ENCODE results near the gene MRPS31. TPM values are rescaled to one million over a fixed set of nuclear protein-coding genes. Genes with fewer than 3 reads are reported as not detected.

The MRPS31 gene
- total RNA-seq, 1 experiment from 2014 or later, result 37.0 TPM

- ChIA-PET POLR2A (no interaction called here), CTCF (no interaction called here)
- Mint-ChIP-seq H3K4me3 (ENCODE audit: unreplicated experiment) (no peak overlapping the region), H3K27ac (ENCODE audit: unreplicated experiment) (no peak overlapping the region), H3K4me1 (ENCODE audit: low read depth, unreplicated experiment) (peaks cover 20% of the 10 kb centered on the region), H3K36me3 (ENCODE audit: insufficient read depth, unreplicated experiment) (no peaks in the 10 kb centered on the region), H3K27me3 (ENCODE audit: insufficient read depth, unreplicated experiment) (no peaks in the 10 kb centered on the region), H3K9me3 (ENCODE audit: unreplicated experiment) (no peaks in the 10 kb centered on the region)
- Histone ChIP-seq H3K4me3 (ENCODE audit: low read depth, low read length) (no peak overlapping the region), H3K27me3 (replicated peaks; ENCODE audit: control insufficient read depth, insufficient read depth, low read length) (no peaks in the 10 kb centered on the region), H3K4me1 (peaks cover 3% of the 10 kb centered on the region; the same call in 1 of the 2 replicates), H3K9me3 (no peaks in the 10 kb centered on the region), H3K36me3 (ENCODE audit: control insufficient read depth, insufficient read depth, low read length) (no peaks in the 10 kb centered on the region)
- TF ChIP-seq CTCF (IDR thresholded peaks at IDR 0.05; ENCODE audit: insufficient read depth in 1 of 2, low read depth in 1 of 2, low read length in 1 of 2, severe bottlenecking in 1 of 2, unreplicated experiment in 1 of 2), result no peak
- no peak for DNase-seq
- no TSS peak for BruUV-seq (replicated peaks)
- intact Hi-C loops (cut with micrococcal nuclease; ENCODE audit: unreplicated experiment), result loop anchor here (10.0 kb wide), 1 partner anchor 443 kb away; no protein-coding TSS in a partner anchor
Measured at GRCh38 chr13:40781717-40782116, 10.7 kb upstream of the MRPS31 start.

- no peak for TF ChIP-seq CTCF (IDR thresholded peaks at IDR 0.05; ENCODE audit: insufficient read depth in 1 of 2, low read depth in 1 of 2, low read length in 1 of 2, severe bottlenecking in 1 of 2, unreplicated experiment in 1 of 2)
- H3K9me3 ChIP-seq, result no peaks in the 10 kb centered on the region
- Mint-ChIP-seq H3K4me3 (ENCODE audit: unreplicated experiment) (no peak overlapping the region), H3K9me3 (ENCODE audit: unreplicated experiment) (no peaks in the 10 kb centered on the region), H3K36me3 (ENCODE audit: insufficient read depth, unreplicated experiment) (no peaks in the 10 kb centered on the region), H3K27me3 (ENCODE audit: insufficient read depth, unreplicated experiment) (no peaks in the 10 kb centered on the region), H3K4me1 (ENCODE audit: low read depth, unreplicated experiment) (peaks cover 13% of the 10 kb centered on the region), H3K27ac (ENCODE audit: unreplicated experiment) (no peak overlapping the region)
- intact Hi-C loops (cut with micrococcal nuclease; ENCODE audit: unreplicated experiment), result loop anchor here (10.0 kb wide), 1 partner anchor 444 kb away; no protein-coding TSS in a partner anchor
- ChIA-PET POLR2A (no interaction called here), CTCF (no interaction called here)
- H3K4me3 ChIP-seq (ENCODE audit: low read depth, low read length), result no peak overlapping the region
- BruUV-seq (replicated peaks), result no TSS peak
- H3K36me3 ChIP-seq (ENCODE audit: control insufficient read depth, insufficient read depth, low read length), result no peaks in the 10 kb centered on the region
- no peaks in the 10 kb centered on the region for H3K27me3 ChIP-seq (replicated peaks; ENCODE audit: control insufficient read depth, insufficient read depth, low read length)
- peak in 1 of 2 experiments; percentile 44 for DNase-seq
- H3K4me1 ChIP-seq, result peaks cover 3% of the 10 kb centered on the region; the same call in 1 of the 2 replicates
Measured at GRCh38 chr13:40780822-40781401, 9.9 kb upstream of the MRPS31 start.

- no peak for DNase-seq
- no peak for TF ChIP-seq CTCF (IDR thresholded peaks at IDR 0.05; ENCODE audit: insufficient read depth in 1 of 2, low read depth in 1 of 2, low read length in 1 of 2, severe bottlenecking in 1 of 2, unreplicated experiment in 1 of 2)
- Histone ChIP-seq H3K9me3 (no peaks in the 10 kb centered on the region), H3K36me3 (ENCODE audit: control insufficient read depth, insufficient read depth, low read length) (no peaks in the 10 kb centered on the region), H3K4me1 (peaks cover 3% of the 10 kb centered on the region; the same call in 1 of the 2 replicates), H3K27me3 (replicated peaks; ENCODE audit: control insufficient read depth, insufficient read depth, low read length) (no peaks in the 10 kb centered on the region), H3K4me3 (ENCODE audit: low read depth, low read length) (no peak overlapping the region)
- Mint-ChIP-seq H3K36me3 (ENCODE audit: insufficient read depth, unreplicated experiment) (no peaks in the 10 kb centered on the region), H3K27ac (ENCODE audit: unreplicated experiment) (no peak overlapping the region), H3K9me3 (ENCODE audit: unreplicated experiment) (no peaks in the 10 kb centered on the region), H3K27me3 (ENCODE audit: insufficient read depth, unreplicated experiment) (no peaks in the 10 kb centered on the region), H3K4me3 (ENCODE audit: unreplicated experiment) (no peak overlapping the region), H3K4me1 (ENCODE audit: low read depth, unreplicated experiment) (peaks cover 13% of the 10 kb centered on the region)
- CTCF ChIA-PET, result no interaction called here
- BruUV-seq (replicated peaks), result no TSS peak
- POLR2A ChIA-PET, result no interaction called here
- intact Hi-C loops (cut with micrococcal nuclease; ENCODE audit: unreplicated experiment), result loop anchor here (5.0 to 10.0 kb wide), 2 partner anchors 212 to 445 kb away; no protein-coding TSS in a partner anchor
Measured at GRCh38 chr13:40779796-40780285, 8.9 kb upstream of the MRPS31 start.

Data from Caco-2 (cell line).